Stimulated activated CD4-positive, alpha-beta T cell treated with anti-CD3 and anti-CD28 coated beads, TNF-alpha, amount 100 ng/mL, for 48 hours (primary cell): Measurements from ENCODE around the gene RBM10.
A peak's percentile ranks its signal among the peaks of the same experiment; 100 is the strongest.

Experiments
- DNase-seq, 3 donors: peaks; one replicate each; pipeline ENCODE4 v3.0.0-alpha.2; 2020; ENCODE audit warnings: low read depth in 3 of 3

The RBM10 gene

DNA sequence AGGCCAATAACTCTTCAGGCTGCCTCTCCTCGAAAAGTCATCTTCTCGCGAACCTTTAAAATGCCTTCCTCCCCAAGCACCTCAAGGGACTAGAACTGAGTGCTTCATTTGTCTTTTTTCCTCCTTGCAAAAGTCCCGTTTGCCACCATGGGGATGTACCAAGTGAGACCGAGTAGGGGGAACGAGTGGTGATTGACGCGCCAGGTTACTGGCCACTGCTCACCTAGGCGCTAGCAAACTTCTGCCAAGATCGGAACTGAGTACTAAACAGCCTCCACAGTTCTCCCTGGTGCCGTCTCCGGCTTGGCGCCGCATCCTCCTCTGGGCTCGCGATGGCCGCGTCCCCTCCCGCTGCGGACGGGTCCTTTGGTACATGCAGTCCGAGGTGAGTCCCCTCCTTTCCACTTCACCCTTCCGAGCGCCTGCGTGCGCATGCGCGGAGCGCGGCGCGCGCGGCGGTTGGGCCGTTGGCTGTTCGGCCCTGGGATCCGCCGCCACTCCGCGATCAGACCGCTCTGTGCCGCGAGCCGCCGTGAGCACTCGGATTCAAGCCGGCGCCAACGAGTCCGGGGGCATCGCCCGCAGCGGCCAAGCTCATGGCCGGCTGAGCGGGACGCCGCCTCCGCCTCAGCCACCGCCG lies 73.4 kb downstream of the RBM10 start, which contains the start of gene CDK16:
CDK16 (plus strand) TSS at position 402 of the 640 bp plus-strand sequence. CDS start 4,877 bp downstream, outside the sequence.
- peak; percentile 28 to 66 (median 35) for DNase-seq

GRCh38 chrX:47218920-47219815 lies 74.1 kb downstream of the RBM10 start:
- peak in 2 of 3 donors; percentile 10 to 37 for DNase-seq

DNA sequence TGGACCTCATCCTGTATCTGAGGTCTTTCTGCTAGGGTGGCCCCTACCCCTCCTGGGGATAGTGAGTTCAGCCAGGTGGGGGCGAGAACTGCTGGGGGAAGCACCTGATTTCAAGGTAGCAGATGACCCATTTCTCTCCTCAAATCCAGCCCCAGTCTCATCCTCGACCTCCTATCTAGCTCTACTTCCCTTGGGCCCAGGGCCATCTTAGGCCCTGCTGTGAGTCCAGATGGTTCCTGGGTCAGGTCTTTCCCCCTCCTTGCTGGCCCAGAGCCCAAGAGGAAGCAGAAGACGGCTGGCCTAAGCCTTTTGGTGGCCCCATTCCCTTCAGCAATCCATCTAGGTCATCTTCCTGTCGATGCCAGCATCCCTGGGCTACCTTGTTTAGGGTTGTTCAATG lies 76.7 kb downstream of the RBM10 start:
- DNase-seq: no peak

GRCh38 chrX:47222751-47223350 lies 77.8 kb downstream of the RBM10 start:
- DNase-seq: no peak

GRCh38 chrX:47223476-47224250 lies 78.6 kb downstream of the RBM10 start:
- no peak for DNase-seq

GRCh38 chrX:47224266-47224895 lies 79.4 kb downstream of the RBM10 start:
- DNase-seq: no peak

DNA sequence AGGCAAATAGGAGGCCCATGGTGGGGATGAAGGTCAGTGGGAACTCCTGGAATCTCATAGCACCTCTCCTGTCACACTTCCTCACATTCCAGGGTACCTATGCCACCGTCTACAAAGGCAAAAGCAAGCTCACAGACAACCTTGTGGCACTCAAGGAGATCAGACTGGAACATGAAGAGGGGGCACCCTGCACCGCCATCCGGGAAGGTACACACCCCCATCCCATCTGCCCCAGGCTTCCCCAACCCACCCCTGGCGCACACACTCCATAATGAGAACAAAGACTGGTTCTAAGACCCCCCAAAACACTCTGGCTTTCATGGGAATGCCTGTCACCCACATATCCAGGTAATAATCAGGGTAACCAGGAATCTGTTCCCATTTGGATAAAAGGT lies 79.9 kb downstream of the RBM10 start:
- DNase-seq: no peak

DNA sequence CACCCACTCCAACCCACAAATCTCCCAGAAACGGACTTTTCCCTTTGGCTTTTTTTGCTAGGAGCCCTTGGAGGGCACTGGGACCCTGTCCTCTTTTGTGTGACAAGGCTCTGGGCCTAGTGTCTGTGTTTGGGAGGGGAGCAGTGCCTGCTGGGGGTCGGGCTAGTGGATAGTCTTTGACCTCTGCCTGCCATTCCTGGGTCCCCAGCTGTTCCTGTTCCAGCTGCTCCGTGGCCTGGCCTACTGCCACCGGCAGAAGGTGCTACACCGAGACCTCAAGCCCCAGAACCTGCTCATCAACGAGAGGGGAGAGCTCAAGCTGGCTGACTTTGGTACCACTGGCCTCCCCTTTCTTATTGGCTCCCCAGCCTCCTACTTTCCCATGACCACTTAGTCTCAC lies 81.0 kb downstream of the RBM10 start:
- no peak for DNase-seq

- DNase-seq: no peak
Observed at GRCh38 chrX:47226531-47227333, 81.7 kb downstream of the RBM10 start.

- no peak for DNase-seq
Observed at GRCh38 chrX:47227334-47227583, 82.2 kb downstream of the RBM10 start.

DNA sequence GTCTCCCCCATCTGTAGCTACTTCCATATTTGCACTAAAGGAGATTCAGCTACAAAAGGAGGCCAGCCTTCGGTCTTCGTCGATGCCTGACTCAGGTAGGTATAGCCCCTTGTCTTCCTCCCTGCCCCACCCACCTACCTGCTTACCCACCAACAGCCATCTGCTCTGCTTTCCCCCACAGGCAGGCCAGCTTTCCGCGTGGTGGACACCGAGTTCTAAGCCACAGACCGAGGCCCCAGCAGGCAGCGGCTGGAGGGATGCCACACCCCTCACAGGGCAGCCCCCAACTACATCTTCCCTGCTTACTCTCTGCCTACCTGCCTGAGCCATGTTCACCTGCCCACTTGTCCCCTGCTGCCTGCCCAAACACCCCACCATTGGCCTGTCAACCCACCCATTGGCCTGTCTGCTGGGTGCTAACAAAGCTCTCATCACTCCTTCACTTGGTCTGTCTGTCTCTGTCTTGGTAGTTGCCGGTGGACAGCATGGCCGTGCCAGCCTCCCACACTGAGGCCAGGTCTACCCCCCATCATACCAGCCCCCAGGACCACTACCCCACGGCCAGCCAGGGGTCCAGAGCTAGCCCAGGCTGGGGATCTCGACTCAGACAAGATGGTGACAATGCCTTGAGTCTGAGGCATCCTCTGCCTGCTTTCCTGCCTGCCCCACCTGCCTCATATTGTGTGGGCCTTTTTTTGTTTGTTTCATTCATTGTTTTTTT lies 83.7 kb downstream of the RBM10 start:
- no peak for DNase-seq

DNA sequence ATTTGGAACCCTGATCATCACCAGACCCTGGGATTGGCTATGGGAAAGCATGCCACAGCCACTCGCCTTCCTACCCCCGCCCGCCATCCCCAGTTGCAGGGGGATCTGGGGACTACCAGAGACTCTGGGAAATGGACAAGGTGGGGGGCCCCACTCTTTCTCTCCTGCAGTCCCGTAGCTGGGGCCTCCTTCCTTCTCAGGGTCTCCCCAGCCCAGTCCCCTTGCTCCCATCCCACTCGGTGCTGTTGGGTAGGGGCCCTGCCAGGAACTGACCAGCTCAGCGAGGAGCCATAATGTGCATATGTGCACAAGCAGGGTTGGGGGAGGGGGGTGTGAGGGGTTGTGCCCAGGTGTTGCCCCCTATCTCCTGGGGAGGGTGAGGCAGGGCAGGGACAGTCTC lies 84.4 kb downstream of the RBM10 start:
- no peak for DNase-seq

DNA sequence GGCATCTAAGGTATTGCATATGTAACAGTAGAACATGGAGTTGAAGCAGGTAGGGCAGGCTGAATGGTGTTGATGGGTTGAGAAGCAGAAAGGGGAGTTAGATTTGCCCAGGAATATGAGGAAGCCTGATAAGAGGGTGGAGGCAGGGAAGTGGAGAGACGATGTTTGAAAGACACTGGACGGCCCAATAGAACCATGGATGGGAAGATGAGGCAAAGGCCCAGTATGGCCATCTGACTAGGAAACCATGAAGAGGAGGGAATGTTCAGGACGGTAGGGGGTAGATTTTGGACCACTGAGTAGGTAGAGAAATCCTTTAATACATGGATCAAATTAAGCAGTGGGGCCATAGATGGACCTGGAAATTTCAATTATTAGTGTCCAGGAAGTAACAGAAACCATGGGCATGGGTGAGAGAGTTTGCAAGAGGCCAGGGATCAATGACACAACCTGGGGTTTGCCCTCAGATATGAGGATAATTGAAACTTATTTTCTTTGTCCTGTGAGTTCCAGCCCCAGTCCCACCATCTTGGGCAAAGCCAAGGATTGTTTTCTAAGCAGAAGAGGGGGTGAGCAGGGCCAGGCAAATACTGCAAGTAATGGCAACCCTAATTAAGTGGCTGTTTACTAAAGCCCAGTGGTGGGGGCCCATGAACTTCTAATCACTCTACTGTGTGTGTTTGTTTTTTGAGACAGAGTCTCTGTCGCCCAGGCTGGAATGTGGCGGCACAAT lies 85.3 kb downstream of the RBM10 start:
- DNase-seq: no peak

DNA sequence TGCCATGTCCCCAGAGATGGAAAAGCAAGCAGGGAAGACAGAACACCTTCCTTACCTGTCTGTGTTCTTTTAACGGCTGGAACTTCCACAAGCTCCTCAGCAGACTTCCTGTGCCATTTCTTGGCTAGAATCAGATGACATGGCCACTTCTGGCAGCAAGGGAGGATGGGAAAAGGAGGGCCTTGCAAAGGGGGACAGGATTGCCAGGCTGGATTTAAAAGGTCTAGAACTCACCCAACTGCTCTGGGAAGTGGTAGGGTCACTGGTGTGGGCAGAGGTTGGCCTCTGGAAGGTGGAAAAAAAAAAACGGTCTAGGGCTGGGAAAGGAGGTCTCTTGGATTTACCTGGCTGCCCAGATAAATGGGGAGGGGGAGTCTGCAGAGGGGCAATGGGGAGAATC lies 86.1 kb downstream of the RBM10 start:
- DNase-seq: no peak

DNA sequence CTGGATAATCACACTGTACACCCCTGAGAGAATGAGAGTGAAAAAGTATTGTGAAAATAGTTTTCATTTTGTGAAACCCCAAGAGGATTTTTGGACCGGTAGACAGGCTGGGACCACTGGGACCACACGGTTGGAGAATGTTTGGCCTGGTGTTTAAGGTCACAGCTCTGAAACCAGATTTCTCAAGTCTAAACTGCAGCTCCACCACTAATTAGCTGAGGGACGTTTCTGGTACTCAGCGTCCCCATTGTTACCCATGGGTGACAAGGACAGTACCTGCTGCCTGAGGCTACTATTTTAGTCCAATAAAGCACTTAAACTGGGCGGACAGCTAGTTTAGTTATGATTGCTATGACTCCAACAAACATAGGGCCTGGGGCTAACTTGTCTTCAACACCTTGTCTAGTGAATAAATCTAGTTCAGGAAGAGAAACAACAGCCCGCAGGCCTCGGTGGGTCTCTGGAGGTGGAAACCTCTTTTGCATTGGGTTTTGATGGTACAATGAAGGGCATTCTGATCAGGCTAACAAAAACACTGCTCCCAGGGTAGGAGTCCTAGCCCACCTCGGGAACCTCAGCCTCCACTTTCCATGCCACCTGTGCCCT lies 87.3 kb downstream of the RBM10 start:
- no peak for DNase-seq

DNA sequence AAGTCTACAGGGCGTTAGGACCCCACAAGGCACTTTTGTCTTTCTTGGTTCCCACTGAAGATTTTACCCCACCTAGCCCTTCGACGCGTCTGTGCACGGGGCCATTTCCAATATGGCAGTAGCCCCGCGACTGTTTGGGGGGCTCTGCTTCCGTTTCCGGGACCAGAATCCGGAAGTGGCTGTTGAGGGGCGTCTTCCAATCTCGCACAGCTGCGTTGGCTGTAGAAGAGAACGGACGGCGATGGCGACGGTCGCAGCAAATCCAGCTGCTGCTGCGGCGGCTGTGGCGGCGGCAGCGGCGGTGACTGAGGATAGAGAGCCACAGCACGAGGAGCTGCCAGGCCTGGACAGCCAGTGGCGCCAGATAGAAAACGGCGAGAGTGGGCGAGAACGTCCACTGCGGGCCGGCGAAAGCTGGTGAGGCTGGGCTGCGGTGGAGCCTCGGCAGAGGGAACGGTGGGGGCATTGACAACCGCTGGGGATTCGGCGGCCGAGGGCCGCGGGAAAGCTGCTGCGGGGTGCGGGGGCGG lies 87.8 kb downstream of the RBM10 start, which contains the start of gene USP11:
USP11 (plus strand) TSS at position 207 of the 530 bp plus-strand sequence; CDS start at position 242, 35 bp downstream.
- no peak for DNase-seq

DNA sequence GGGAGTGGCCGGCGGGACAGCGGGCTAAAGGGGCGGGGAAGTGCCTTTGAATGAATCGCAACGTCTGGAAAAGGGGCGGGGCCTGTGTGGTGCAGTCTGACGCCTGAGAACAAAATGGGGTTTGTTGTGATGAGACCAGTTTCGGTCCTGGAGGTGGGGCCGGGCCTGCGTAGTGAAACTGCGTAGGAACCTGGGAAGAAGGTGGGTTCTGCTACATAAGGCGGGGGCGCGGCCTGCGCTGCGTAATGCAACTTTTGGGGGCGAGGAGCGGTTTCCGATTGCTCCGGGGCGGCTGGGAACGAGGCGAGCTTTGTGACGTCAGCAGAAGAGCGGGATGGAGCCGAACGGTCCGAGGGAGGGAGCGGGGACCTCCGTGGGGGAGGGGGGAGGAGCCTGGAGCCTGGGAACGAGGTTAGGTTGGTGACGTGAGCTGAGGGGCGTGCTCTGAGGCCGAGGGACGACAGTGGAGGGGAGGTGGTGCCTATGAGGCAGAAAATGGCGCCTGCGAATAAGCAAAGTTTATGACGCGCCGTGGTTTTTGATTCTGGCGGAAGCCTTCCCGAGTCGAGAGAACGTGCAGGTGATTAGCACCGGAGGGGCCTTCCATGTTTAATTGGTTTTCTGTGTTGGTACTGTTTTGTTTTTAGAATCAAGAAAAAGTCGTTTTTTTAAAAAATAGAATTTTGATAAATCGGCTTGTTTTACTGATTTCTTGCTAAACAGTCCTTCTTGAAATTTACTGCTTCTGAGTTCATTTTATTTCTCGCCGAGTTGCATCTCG lies 88.5 kb downstream of the RBM10 start:
- DNase-seq: peak; percentile 81 to 89 (median 88)

DNA sequence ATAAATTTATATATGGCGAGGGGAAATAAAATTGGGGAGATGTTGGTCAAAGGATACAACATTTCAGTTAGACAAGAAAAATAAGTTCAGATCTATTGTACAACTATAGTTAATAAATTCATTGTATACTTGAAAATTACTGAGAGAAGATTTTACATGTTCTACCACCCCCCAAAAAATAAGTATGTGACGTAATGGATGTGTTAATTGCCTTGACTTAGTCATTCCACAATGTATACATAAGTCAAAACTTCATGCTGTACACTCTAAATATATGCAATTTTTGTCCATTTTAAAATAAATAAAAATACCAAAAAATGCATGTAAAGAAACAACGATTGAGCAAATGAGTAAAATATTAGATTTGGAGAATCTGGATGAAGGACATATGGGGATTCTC lies 89.6 kb downstream of the RBM10 start:
- no peak for DNase-seq
